ENCODE measurements around the gene REG1A. TPM values are rescaled to one million over a fixed set of nuclear protein-coding genes. Genes with fewer than 3 reads are reported as not detected.

REG1A gene
- total and polyA plus RNA-seq, 8 donors: not detected

DNA sequence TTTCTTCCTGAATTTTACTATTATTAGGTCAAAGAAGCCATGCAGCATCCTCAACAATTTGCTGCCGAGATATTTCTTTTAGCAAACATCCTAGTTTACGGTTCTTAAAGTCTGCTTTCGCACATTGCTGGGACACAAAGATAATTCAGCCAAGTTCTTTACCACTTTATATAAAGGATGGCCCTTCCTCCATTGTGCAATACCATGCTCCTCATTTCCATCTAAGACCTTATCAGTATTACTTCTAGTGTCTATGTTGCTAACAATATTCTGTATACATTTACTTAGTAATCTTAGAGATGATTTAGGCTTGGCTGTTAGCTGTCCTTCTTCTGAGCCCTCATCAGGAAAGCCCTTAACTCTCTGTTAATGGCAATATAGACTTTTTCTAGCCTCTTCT lies 8.0 kb upstream of the REG1A start:
- Histone ChIP-seq H3K4me1 (no peaks in the 10 kb centered on the region), H3K27me3 (no peaks in the 10 kb centered on the region), H3K36me3 (no peaks in the 10 kb centered on the region), H3K4me3 (no peak overlapping the region), H3K27ac (no peak overlapping the region), H3K9me3 (peaks cover 0 to 6% of the 10 kb centered on the region in 2 donors)
- DNase-seq: no peak
- intact Hi-C loops (cut with DNase I): no loop called here
- no peak for ATAC-seq
- TF ChIP-seq, protein P1, sequence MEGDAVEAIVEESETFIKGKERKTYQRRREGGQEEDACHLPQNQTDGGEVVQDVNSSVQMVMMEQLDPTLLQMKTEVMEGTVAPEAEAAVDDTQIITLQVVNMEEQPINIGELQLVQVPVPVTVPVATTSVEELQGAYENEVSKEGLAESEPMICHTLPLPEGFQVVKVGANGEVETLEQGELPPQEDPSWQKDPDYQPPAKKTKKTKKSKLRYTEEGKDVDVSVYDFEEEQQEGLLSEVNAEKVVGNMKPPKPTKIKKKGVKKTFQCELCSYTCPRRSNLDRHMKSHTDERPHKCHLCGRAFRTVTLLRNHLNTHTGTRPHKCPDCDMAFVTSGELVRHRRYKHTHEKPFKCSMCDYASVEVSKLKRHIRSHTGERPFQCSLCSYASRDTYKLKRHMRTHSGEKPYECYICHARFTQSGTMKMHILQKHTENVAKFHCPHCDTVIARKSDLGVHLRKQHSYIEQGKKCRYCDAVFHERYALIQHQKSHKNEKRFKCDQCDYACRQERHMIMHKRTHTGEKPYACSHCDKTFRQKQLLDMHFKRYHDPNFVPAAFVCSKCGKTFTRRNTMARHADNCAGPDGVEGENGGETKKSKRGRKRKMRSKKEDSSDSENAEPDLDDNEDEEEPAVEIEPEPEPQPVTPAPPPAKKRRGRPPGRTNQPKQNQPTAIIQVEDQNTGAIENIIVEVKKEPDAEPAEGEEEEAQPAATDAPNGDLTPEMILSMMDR (IDR thresholded peaks at IDR 0.05): no peak

DNA sequence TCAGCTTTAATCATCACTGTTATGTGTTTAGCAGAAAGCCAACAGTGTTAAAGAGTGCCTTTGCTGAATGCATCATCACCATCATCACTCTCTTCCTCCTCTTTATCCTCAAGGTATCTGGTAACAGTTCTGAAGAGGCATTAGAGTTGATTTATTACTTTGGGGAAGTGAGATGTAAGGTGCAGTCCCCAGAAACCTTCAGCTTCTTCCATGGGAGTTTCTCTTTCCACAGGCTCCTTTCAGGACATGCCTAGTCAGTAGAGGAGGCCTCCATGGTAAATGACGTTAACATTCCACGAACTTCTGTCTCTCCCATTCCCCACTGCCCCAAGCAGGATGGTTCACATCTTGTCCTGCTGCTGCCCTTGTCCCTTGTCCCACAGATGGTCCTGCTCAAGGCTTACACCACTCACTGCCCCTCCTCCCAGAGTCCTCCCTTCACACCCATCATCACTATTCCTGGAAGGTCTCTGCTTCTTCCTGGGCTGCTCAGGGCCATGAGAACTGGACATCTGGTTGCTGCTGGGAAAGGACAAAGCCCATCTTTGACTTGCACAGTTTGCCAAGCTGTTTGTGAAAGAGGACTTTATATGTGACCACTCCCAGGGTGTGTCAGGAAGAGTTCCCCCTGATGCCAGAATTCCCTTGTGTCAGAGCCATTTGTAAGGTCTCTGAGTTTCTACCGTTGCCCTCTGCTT lies 5.3 kb upstream of the REG1A start:
- TF ChIP-seq, protein P1 (IDR thresholded peaks at IDR 0.05): no peak
- DNase-seq (no peak), ATAC-seq (no peak)
- Histone ChIP-seq H3K36me3 (no peaks in the 10 kb centered on the region), H3K27ac (no peak overlapping the region), H3K9me3 (peaks cover 0 to 6% of the 10 kb centered on the region in 2 donors), H3K4me3 (no peak overlapping the region), H3K27me3 (no peaks in the 10 kb centered on the region), H3K4me1 (no peaks in the 10 kb centered on the region)
- intact Hi-C loops (cut with DNase I): no loop called here

DNA sequence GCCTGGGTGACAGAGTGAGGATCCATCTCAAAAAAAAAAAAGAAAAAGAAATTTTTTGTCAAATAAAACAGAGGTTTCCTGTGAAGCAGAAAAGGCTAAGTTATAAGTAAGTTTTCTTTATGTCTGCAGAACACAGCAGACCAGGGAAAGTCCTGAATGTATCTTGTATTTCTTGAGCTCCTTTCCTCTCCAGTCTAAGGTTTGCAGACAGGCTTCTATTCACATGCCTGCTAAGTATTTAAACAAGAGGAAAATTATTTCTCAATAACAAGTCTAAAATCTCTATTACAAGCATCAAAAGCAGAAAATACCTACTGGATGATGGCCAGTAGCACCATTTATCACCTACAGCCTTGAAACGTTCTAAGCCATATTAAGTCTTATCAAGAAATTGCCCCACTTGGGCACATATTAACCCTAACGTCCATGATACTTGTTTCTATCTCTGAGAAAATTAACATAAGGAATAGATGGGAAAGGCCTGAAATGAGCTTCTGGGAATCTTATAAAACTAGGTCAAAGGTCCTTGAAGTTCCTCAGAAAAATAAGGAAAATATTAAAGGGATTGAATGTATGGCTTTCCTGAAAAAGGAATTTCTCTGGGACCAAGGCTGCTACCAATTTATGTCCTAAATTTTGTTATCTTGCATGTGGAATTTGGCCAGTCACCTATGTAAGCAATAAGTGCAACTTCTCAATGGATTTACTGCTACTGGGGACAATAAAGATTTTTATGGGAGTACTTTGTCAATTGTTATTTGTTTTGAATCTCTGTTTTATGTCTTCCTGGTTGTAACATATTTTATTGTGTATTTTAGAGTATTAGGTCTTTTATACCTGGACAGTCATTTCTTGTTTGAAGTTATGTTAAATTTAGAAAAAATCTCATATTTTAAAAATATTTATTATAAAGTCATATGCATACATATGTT lies 3.0 kb upstream of the REG1A start:
- ATAC-seq: no peak
- H3K4me1 ChIP-seq: no peaks in the 10 kb centered on the region
- H3K9me3 ChIP-seq: peaks cover 0 to 1% of the 10 kb centered on the region in 2 donors
- intact Hi-C loops (cut with DNase I): no loop called here
- DNase-seq: no peak
- H3K27ac ChIP-seq: no peak overlapping the region
- no peak overlapping the region for H3K4me3 ChIP-seq
- no peaks in the 10 kb centered on the region for H3K27me3 ChIP-seq
- no peaks in the 10 kb centered on the region for H3K36me3 ChIP-seq
- TF ChIP-seq, protein P1 (IDR thresholded peaks at IDR 0.05): no peak

DNA sequence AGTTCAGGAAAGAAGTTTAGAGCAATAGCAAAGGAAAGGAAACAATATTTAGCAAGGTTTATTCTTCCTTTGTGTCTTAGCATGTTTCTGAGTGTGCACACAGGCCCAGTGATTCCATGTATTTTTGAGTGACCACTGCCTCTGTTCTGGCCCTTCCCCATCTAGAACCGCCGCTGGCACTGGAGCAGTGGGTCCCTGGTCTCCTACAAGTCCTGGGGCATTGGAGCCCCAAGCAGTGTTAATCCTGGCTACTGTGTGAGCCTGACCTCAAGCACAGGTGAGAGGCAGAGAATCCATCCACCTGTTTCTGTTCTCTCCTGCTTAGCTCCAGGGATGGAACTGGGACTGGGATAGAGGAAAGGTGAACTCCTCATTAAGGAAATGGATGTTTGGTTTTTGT lies 2.4 kb downstream of the REG1A start:
- intact Hi-C loops (cut with DNase I): no loop called here
- H3K4me1 ChIP-seq: no peaks in the 10 kb centered on the region
- H3K27me3 ChIP-seq: no peaks in the 10 kb centered on the region
- ATAC-seq (no peak), DNase-seq (no peak)
- H3K27ac ChIP-seq: no peak overlapping the region
- TF ChIP-seq, protein P1 (IDR thresholded peaks at IDR 0.05): no peak
- H3K9me3 ChIP-seq: no peaks in the 10 kb centered on the region
- no peak overlapping the region for H3K4me3 ChIP-seq
- no peaks in the 10 kb centered on the region for H3K36me3 ChIP-seq

Measured in left lung (tissue), 10 donors.